HepG2 (cell line): Measurements from ENCODE around the gene RAB1B. TPM values are rescaled to one million over a fixed set of nuclear protein-coding genes. Genes with fewer than 3 reads are reported as not detected.
A peak's percentile ranks its signal among the peaks of the same experiment; 100 is the strongest.

ENCODE experiments used
- ATAC-seq: fragments of 200-7000 bp; cut with Tn5 transposase; 3 replicates; pipeline ENCODE4 v1.9.1; 2020; ENCODE audit warnings: mild to moderate bottlenecking, moderate library complexity
- BruUV-seq: library from RNA; stranded (reverse); fragments of 400-500 nt; replicated peaks from 2 replicates; lab custom pipeline; 2021; lab: Mats Ljungman, UMichigan
- CTCF ChIA-PET: fragments of 300-600 bp; formaldehyde crosslinking; extraction: SDS; loops from one replicate; lab custom pipeline; 2021; ENCODE audit warnings: low total read pairs, inconsistent platforms, low intra/inter-chr PET ratio; lab: Yijun Ruan, JAX
- POLR2A ChIA-PET: fragments of 350-600 bp; sonication (Branson Sonifier 250); formaldehyde crosslinking; loops from one replicate; lab custom pipeline; 2020; ENCODE audit warnings: antibody characterized with exemption, inconsistent platforms; lab: Yijun Ruan, JAX
- DNase-seq: peaks from one replicate; pipeline ENCODE4 v3.0.0-alpha.2; 2015; ENCODE audit warnings: low spot score
- FAIRE-seq: peaks from 3 replicates; lab custom pipeline; 2011; peaks lifted over from hg19 to GRCh38; lab: Jason Lieb, UNC
- H2AFZ ChIP-seq: one replicate; pipeline ENCODE4 v1.6.1; 2011; ENCODE audit warnings: low read length, inconsistent platforms
- H3K27ac ChIP-seq: fragments of 300-600 bp; 3 replicates; pipeline ENCODE4 v1.8.0; 2011; ENCODE audit warnings: mixed run types, mild to moderate bottlenecking, mixed read lengths, low read length, inconsistent platforms; ENCODE audit not compliant: insufficient read depth; ENCODE audit errors: extremely low read length
- H3K27me3 ChIP-seq, 2 experiments: fragments of 200-600 bp in 1 of 2; 2 replicates in 1 of 2; 3 replicates in 1 of 2; pipeline versions ENCODE4 v1.6.0 to v1.8.0; 2011; ENCODE audit warnings: low read length in 2 of 2, mild to moderate bottlenecking in 2 of 2, moderate library complexity in 2 of 2, inconsistent platforms in 1 of 2; ENCODE audit not compliant: insufficient read depth in 2 of 2, control insufficient read depth in 1 of 2
- H3K36me3 ChIP-seq, 2 experiments: fragments of 200-600 bp in 1 of 2; replicated peaks in 1 of 2; 2 replicates in 1 of 2; 3 replicates in 1 of 2; pipeline versions ENCODE4 v1.5.1 to v1.8.0; 2011; ENCODE audit warnings: low read length in 2 of 2, inconsistent platforms in 1 of 2; ENCODE audit not compliant: insufficient read depth in 2 of 2, control insufficient read depth in 1 of 2
- H3K4me1 ChIP-seq: 2 replicates; pipeline ENCODE4 v1.5.1; 2012; ENCODE audit warnings: low read length, inconsistent platforms; ENCODE audit not compliant: insufficient read depth
- H3K4me2 ChIP-seq: 2 replicates; pipeline ENCODE4 v1.6.0; 2011; ENCODE audit warnings: low read depth, low read length, inconsistent platforms
- H3K4me3 ChIP-seq, 3 experiments: fragments of 200-600 bp in 1 of 3; sonication (generic), shearing (Covaris generic) in 1 of 3; replicated peaks in 1 of 3; 2 replicates each; pipeline ENCODE4 v1.5.1; 2011 to 2016; ENCODE audit warnings: low read length in 3 of 3, inconsistent platforms in 2 of 3, low read depth in 2 of 3, mild to moderate bottlenecking in 2 of 3, control low read depth in 1 of 3, mixed read lengths in 1 of 3; ENCODE audit not compliant: insufficient read depth in 1 of 3
- H3K79me2 ChIP-seq: one replicate; pipeline ENCODE4 v1.6.1; 2011; ENCODE audit warnings: low read length, inconsistent platforms; ENCODE audit not compliant: insufficient read depth
- H3K9ac ChIP-seq: 2 replicates; pipeline ENCODE4 v1.6.0; 2011; ENCODE audit warnings: mild to moderate bottlenecking, low read depth, low read length, inconsistent platforms; ENCODE audit not compliant: insufficient read depth
- H3K9me3 ChIP-seq: 2 replicates; pipeline ENCODE4 v1.5.1; 2012; ENCODE audit warnings: mild to moderate bottlenecking, low read length
- H4K20me1 ChIP-seq: 2 replicates; pipeline ENCODE4 v1.6.0; 2011; ENCODE audit warnings: inconsistent platforms, mild to moderate bottlenecking, low read length, moderate library complexity; ENCODE audit not compliant: insufficient read depth
- ADNP ChIP-seq: sonication (generic); formaldehyde crosslinking; IDR thresholded peaks from 2 replicates; pipeline ENCODE4 v1.4.0; 2020; ENCODE audit warnings: missing genetic modification reagents
- BHLHE40 ChIP-seq: IDR thresholded peaks from 2 replicates; pipeline ENCODE4 v1.6.1; 2011; ENCODE audit warnings: low read length, improper control_type of control experiment
- FOXO4 ChIP-seq: sonication (generic); formaldehyde crosslinking; conservative IDR thresholded peaks from 2 replicates; pipeline ENCODE4 v1.8.1; 2023; ENCODE audit warnings: missing genetic modification reagents
- GATAD2A ChIP-seq: IDR thresholded peaks from 2 replicates; pipeline ENCODE4 v1.6.1; 2016
- MATR3 ChIP-seq: sonication (generic); formaldehyde crosslinking; IDR thresholded peaks from 2 replicates; pipeline ENCODE4 v1.4.0; 2020; ENCODE audit warnings: missing genetic modification reagents
- MAX ChIP-seq: IDR thresholded peaks from 2 replicates; pipeline ENCODE4 v1.6.1; 2012; ENCODE audit warnings: inconsistent platforms
- MNT ChIP-seq: fragments of 450-650 bp; IDR thresholded peaks from 2 replicates; pipeline ENCODE4 v1.6.1; 2016
- RFX3 ChIP-seq: IDR thresholded peaks from 2 replicates; pipeline ENCODE4 v1.6.1; 2016; ENCODE audit warnings: missing biosample characterization, missing genetic modification reagents
- ZFP82 ChIP-seq: sonication (generic); formaldehyde crosslinking; IDR thresholded peaks from 2 replicates; pipeline ENCODE4 v1.5.1; 2020; ENCODE audit warnings: mild to moderate bottlenecking, missing genetic modification reagents, borderline replicate concordance
- ZNF205 ChIP-seq: IDR thresholded peaks from 2 replicates; pipeline ENCODE4 v1.6.1; 2018; ENCODE audit warnings: missing biosample characterization, missing genetic modification reagents
- ZNF501 ChIP-seq: sonication (generic); formaldehyde crosslinking; IDR thresholded peaks from 2 replicates; pipeline ENCODE4 v1.5.1; 2020; ENCODE audit warnings: mild to moderate bottlenecking, moderate library complexity, missing genetic modification reagents
- ZNF646 ChIP-seq: sonication (generic); formaldehyde crosslinking; IDR thresholded peaks from 2 replicates; pipeline ENCODE4 v1.9.0; 2021; ENCODE audit warnings: mild to moderate bottlenecking, missing genetic modification reagents
- WGBS: methylation state at CpG from one replicate; pipeline ENCODE4 v1.1.6; 2017; ENCODE audit warnings: low lambda C conversion rate; 5-methylcytosine and 5-hydroxymethylcytosine counted together
- in situ Hi-C: cut with HindIII; loops from 2 replicates; pipeline ENCODE4 v1.10.0; 2017; ENCODE audit warnings: low pct_unique_long_range_greater_than_20kb; ENCODE audit not compliant: extremely low pct_ligation_motif_present
- intact Hi-C: fragments of 100-400 bp; cut with micrococcal nuclease; formaldehyde crosslinking; loops from one replicate; pipeline ENCODE4 v1.10.0; 2022; ENCODE audit not compliant: unreplicated experiment
- polyA plus RNA-seq, 8 experiments: library from polyadenylated mRNA; depleted of rRNA in 3 of 8; stranded (reverse) in 7 of 8; unstranded in 1 of 8; fragments of >200 nt; fragmentation: Illumina TruSeq in 4 of 8; extraction: Trizol in 4 of 8; gene quantifications; 2 replicates each; pipeline versions ENCODE4 v1.2.1 to v1.2.3, GENCODE V29; 2011 to 2016; ENCODE audit warnings: low read depth in 4 of 8, missing spikeins in 1 of 8, mixed read lengths in 1 of 8; ENCODE audit not compliant: insufficient read depth in 1 of 8
- total RNA-seq, 5 experiments: library from RNA; depleted of rRNA; stranded (reverse); fragments of >200 nt; fragmentation: Illumina TruSeq; extraction: Trizol; gene quantifications; 2 replicates each; pipeline ENCODE4 v1.2.3, GENCODE V29; 2016; ENCODE audit warnings: low read depth in 1 of 5

The RAB1B gene
- total and polyA plus RNA-seq, 2 of the 13 experiments (the other 11 are each of a cell fraction or from before 2014, with no cell fraction given), result 77.9 to 87.9 TPM

- Histone ChIP-seq H3K36me3 (no peaks in the 10 kb centered on the region), H2AFZ (no peak overlapping the region), H3K4me2 (peak overlapping the region; percentile 69), H3K9me3 (no peaks in the 10 kb centered on the region), H3K27me3 (peaks cover 3 to 40% of the 10 kb centered on the region in 2 experiments; a peak in 4 of 5 replicates), H4K20me1 (no peaks in the 10 kb centered on the region)
- in situ Hi-C loops (loop anchor here (5.0 kb wide), 1 partner anchor 35 kb away; no protein-coding TSS in a partner anchor), intact Hi-C loops (no loop called here)
- no TSS peak for BruUV-seq
- no peak for FAIRE-seq
- no peak for ATAC-seq
- CTCF ChIA-PET, result no interaction called here
- TF ChIP-seq MATR3, result no peak
- no peak for TF ChIP-seq ADNP (CRISPR knock-in tag)
- TF ChIP-seq ZNF646 (CRISPR knock-in tag), result no peak
- TF ChIP-seq ZNF501 (CRISPR knock-in tag), result no peak
- peak; percentile 89 for TF ChIP-seq BHLHE40
- no peak for TF ChIP-seq FOXO4 (CRISPR knock-in tag)
- TF ChIP-seq ZNF205 (CRISPR knock-in tag), result no peak
- peak; percentile 29; the same call in 1 of the 2 replicates for TF ChIP-seq MAX
- TF ChIP-seq MNT, result peak; percentile 82
- TF ChIP-seq RFX3 (CRISPR knock-in tag), result no peak
- no peak for TF ChIP-seq GATAD2A (CRISPR knock-in tag)
- no peak for TF ChIP-seq ZFP82 (CRISPR knock-in tag)
- TF ChIP-seq, all 625 proteins: peak for 3
- no peak overlapping the region for H3K27ac ChIP-seq
- H3K9ac ChIP-seq, result no peak overlapping the region
- peaks cover 39% of the 10 kb centered on the region for H3K4me1 ChIP-seq
- DNase-seq, result no peak
- peaks cover 9% of the 10 kb centered on the region for H3K79me2 ChIP-seq
- peak overlapping the region in 1 of 3 experiments; percentile 70; a peak in 1 of 6 replicates for H3K4me3 ChIP-seq
- POLR2A ChIA-PET, result no interaction called here
- WGBS, result 28% methylated on average over 12 of the region's 17 CpGs
These were observed 24.3 kb downstream of the RAB1B start for GRCh38 chr11:66292543-66293332.
